ENCODE data around the gene FANCM. TPM values are rescaled to one million over a fixed set of nuclear protein-coding genes. Genes with fewer than 3 reads are reported as not detected.
A peak's percentile ranks its signal among the peaks of the same experiment; 100 is the strongest.

FANCM gene
- total RNA-seq, 1 donor, result 6.2 TPM

GRCh38 chr14:45222485-45223262 lies 86.9 kb downstream of the FANCM start:
- Histone ChIP-seq H3K79me2 (ENCODE audit: insufficient read depth, low read length) (no peaks in the 10 kb centered on the region), H3K4me2 (ENCODE audit: insufficient read depth, low read length) (no peak overlapping the region), H3K27ac (ENCODE audit: low read depth, low read length) (no peak overlapping the region), H4K20me1 (ENCODE audit: insufficient read depth, low read length) (no peaks in the 10 kb centered on the region), H3K4me3 (ENCODE audit: insufficient read depth, low read length) (no peak overlapping the region), H3K4me1 (ENCODE audit: insufficient read depth, low read length) (no peaks in the 10 kb centered on the region), H3K9me3 (ENCODE audit: low read depth, low read length) (no peaks in the 10 kb centered on the region), H3K36me3 (ENCODE audit: insufficient read depth, low read length) (peaks cover 18% of the 10 kb centered on the region), H3K27me3 (ENCODE audit: insufficient read depth, low read length) (no peaks in the 10 kb centered on the region), H2AFZ (ENCODE audit: low read length) (no peak overlapping the region)
- DNase-seq (ENCODE audit: insufficient read length, low spot score, missing footprints), result no peak
- TF ChIP-seq, protein P1, sequence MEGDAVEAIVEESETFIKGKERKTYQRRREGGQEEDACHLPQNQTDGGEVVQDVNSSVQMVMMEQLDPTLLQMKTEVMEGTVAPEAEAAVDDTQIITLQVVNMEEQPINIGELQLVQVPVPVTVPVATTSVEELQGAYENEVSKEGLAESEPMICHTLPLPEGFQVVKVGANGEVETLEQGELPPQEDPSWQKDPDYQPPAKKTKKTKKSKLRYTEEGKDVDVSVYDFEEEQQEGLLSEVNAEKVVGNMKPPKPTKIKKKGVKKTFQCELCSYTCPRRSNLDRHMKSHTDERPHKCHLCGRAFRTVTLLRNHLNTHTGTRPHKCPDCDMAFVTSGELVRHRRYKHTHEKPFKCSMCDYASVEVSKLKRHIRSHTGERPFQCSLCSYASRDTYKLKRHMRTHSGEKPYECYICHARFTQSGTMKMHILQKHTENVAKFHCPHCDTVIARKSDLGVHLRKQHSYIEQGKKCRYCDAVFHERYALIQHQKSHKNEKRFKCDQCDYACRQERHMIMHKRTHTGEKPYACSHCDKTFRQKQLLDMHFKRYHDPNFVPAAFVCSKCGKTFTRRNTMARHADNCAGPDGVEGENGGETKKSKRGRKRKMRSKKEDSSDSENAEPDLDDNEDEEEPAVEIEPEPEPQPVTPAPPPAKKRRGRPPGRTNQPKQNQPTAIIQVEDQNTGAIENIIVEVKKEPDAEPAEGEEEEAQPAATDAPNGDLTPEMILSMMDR (IDR thresholded peaks at IDR 0.05; ENCODE audit: extremely low read depth, low read depth, low read length), result no peak

- no peak for DNase-seq (ENCODE audit: insufficient read length, low spot score, missing footprints)
Observed at GRCh38 chr14:45227566-45227965, 91.8 kb downstream of the FANCM start.

DNA sequence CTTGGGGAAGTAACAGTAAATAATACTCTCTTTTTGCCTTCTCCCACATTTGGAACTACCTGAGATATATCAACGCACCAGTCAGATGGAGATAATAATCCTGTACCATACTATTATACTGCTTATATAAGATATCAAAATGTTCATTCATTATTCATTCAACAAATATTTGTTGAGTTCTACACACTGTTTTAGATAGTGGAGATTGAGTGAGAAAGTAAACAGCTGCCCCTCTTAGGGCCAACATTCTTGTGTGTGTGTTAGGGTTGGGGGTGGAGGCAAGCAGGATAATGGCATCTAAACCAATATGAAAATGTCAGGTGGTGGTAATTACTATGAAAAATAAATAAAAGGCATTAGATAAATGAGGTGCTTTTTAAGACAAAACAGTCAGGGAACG lies 103.3 kb downstream of the FANCM start:
- no peak overlapping the region for H2AFZ ChIP-seq (ENCODE audit: low read length)
- no peak overlapping the region for H3K4me3 ChIP-seq (ENCODE audit: insufficient read depth, low read length)
- H3K36me3 ChIP-seq (ENCODE audit: insufficient read depth, low read length), result peaks cover 4% of the 10 kb centered on the region
- TF ChIP-seq, protein P1 (IDR thresholded peaks at IDR 0.05; ENCODE audit: extremely low read depth, low read depth, low read length), result no peak
- H3K9me3 ChIP-seq (ENCODE audit: low read depth, low read length), result no peaks in the 10 kb centered on the region
- H3K4me2 ChIP-seq (ENCODE audit: insufficient read depth, low read length), result no peak overlapping the region
- H3K27ac ChIP-seq (ENCODE audit: low read depth, low read length), result no peak overlapping the region
- no peak for DNase-seq (ENCODE audit: insufficient read length, low spot score, missing footprints)
- peaks cover 35% of the 10 kb centered on the region for H3K79me2 ChIP-seq (ENCODE audit: insufficient read depth, low read length)
- no peaks in the 10 kb centered on the region for H3K4me1 ChIP-seq (ENCODE audit: insufficient read depth, low read length)
- H4K20me1 ChIP-seq (ENCODE audit: insufficient read depth, low read length), result no peaks in the 10 kb centered on the region
- no peaks in the 10 kb centered on the region for H3K27me3 ChIP-seq (ENCODE audit: insufficient read depth, low read length)

More at GRCh38 chr14:45227566-45227965, 91.8 kb downstream of the FANCM start:
- Histone ChIP-seq H3K4me2 (ENCODE audit: insufficient read depth, low read length) (no peak overlapping the region), H3K4me3 (ENCODE audit: insufficient read depth, low read length) (no peak overlapping the region), H3K9me3 (ENCODE audit: low read depth, low read length) (no peaks in the 10 kb centered on the region), H2AFZ (ENCODE audit: low read length) (no peak overlapping the region), H3K27me3 (ENCODE audit: insufficient read depth, low read length) (no peaks in the 10 kb centered on the region), H4K20me1 (ENCODE audit: insufficient read depth, low read length) (no peaks in the 10 kb centered on the region), H3K36me3 (ENCODE audit: insufficient read depth, low read length) (peaks cover 29% of the 10 kb centered on the region), H3K4me1 (ENCODE audit: insufficient read depth, low read length) (no peaks in the 10 kb centered on the region), H3K79me2 (ENCODE audit: insufficient read depth, low read length) (peaks cover 3% of the 10 kb centered on the region), H3K27ac (ENCODE audit: low read depth, low read length) (no peak overlapping the region)
- TF ChIP-seq, protein P1 (IDR thresholded peaks at IDR 0.05; ENCODE audit: extremely low read depth, low read depth, low read length), result no peak

GRCh38 chr14:45242706-45243105 lies 107.0 kb downstream of the FANCM start:
- Histone ChIP-seq H4K20me1 (ENCODE audit: insufficient read depth, low read length) (no peaks in the 10 kb centered on the region), H3K79me2 (ENCODE audit: insufficient read depth, low read length) (peaks cover 65% of the 10 kb centered on the region), H3K27me3 (ENCODE audit: insufficient read depth, low read length) (no peaks in the 10 kb centered on the region), H3K9me3 (ENCODE audit: low read depth, low read length) (no peaks in the 10 kb centered on the region), H3K36me3 (ENCODE audit: insufficient read depth, low read length) (no peaks in the 10 kb centered on the region), H3K27ac (ENCODE audit: low read depth, low read length) (peak overlapping the region; percentile 45), H3K4me2 (ENCODE audit: insufficient read depth, low read length) (peak overlapping the region; percentile 78), H3K4me3 (ENCODE audit: insufficient read depth, low read length) (peak overlapping the region; percentile 59), H2AFZ (ENCODE audit: low read length) (peak overlapping the region; percentile 35), H3K4me1 (ENCODE audit: insufficient read depth, low read length) (peaks cover 6% of the 10 kb centered on the region)
- TF ChIP-seq, protein P1 (IDR thresholded peaks at IDR 0.05; ENCODE audit: extremely low read depth, low read depth, low read length), result no peak
- DNase-seq (ENCODE audit: insufficient read length, low spot score, missing footprints), result no peak

Data from osteoblast (primary cell).